Astrocyte of the spinal cord (primary cell): ENCODE results near the gene FAR2.

ENCODE experiments used
- DNase-seq: peaks from one replicate; pipeline ENCODE4 v3.0.0; 2011; ENCODE audit warnings: low read depth, low spot score
- H3K4me3 ChIP-seq: 2 replicates; pipeline ENCODE4 v1.5.1; 2011; ENCODE audit warnings: low read depth, mild to moderate bottlenecking, low read length, moderate library complexity
- CTCF ChIP-seq: IDR thresholded peaks from 2 replicates; pipeline ENCODE4 v1.5.1; 2012; ENCODE audit warnings: low read depth, mild to moderate bottlenecking, low read length, inconsistent platforms
- in situ Hi-C: cut with HindIII; loops from 2 replicates; pipeline ENCODE4 v1.10.0; 2017; ENCODE audit warnings: low sequenced_read_pairs

Gene FAR2

GRCh38 chr12:29148911-29149690 is at the start of gene FAR2:
Gene FAR2, plus strand, starts transcription at chr12:29149278. Its CDS starts 121,172 bp downstream, at chr12:29270450.
- no peak for TF ChIP-seq CTCF
- in situ Hi-C loops, result no loop called here
- peak within 1 kb of the TSS; percentile 72 for H3K4me3 ChIP-seq
- peak; percentile 52 for DNase-seq

DNA sequence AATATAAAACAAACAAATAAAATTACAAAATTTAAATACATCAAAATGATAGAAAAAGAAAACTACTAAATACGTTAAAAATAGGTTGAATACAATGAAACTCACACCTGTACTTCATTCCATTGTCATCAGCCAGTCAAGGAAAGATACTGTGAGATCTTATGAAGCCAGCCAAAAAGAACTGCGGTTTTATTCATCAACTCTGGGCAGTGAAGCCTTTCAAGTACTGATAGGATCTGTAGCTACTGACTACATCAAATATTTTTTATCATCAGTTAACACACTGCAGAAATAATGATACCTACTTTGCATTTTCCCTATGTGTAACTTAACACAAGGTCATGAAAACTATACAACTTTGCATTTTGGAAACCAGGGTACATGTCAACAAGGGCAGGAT is 46.3 kb upstream of the FAR2 start:
- TF ChIP-seq CTCF, result no peak
- in situ Hi-C loops, result no loop called here
- no peak overlapping the region for H3K4me3 ChIP-seq
- DNase-seq, result no peak

- no peak for TF ChIP-seq CTCF
- in situ Hi-C loops, result no loop called here
- DNase-seq, result no peak
- no peak overlapping the region for H3K4me3 ChIP-seq
Measured at GRCh38 chr12:29103539-29103974, 45.5 kb upstream of the FAR2 start.

GRCh38 chr12:29104516-29104915 is 44.6 kb upstream of the FAR2 start:
- DNase-seq, result no peak
- H3K4me3 ChIP-seq, result no peak overlapping the region
- TF ChIP-seq CTCF, result no peak
- in situ Hi-C loops, result no loop called here

DNA sequence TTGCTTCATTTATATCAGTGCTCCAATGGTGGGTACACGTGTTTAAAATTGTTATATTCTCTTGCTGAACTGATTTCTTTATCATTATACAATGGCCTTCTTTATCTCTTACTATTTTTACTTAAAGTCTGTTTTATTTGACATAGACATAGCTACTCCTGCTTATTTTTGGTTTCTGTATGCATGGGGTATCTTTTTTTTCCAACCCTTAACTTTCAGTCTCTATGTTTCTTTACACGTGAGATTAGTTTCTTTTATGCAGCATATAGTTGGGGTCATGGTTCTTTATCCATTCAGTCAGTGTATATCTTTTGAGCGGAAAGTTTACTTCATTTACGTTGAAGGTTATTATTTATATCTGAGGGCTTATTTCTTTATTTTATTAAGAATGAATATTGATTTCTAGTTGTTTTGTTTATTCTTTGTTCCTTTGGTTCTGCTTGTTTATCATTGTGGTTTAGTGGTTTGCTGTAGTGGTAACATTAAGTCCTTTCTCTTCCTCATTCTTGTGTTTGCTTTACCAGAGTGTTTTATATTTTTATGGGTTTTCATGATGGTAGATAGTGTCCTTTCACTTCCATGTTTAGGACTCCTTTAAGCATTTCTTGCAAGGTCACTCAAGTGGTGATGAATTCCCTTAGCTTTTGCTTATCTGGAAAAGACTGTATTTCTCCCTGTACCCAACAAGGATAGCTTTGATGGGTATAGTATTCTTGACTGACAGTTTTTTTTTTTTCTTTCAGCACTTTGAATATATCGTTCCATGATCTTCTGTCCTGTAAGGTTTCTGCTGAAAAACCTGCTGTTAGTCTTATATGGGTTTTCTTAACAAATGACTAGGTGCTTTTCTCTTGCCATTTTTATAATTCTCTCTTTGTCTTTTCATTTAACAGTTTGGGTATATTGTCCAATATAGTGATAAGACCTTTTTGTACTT is 38.3 kb upstream of the FAR2 start:
- in situ Hi-C loops, result no loop called here
- H3K4me3 ChIP-seq, result no peak overlapping the region
- no peak for TF ChIP-seq CTCF
- no peak for DNase-seq

DNA sequence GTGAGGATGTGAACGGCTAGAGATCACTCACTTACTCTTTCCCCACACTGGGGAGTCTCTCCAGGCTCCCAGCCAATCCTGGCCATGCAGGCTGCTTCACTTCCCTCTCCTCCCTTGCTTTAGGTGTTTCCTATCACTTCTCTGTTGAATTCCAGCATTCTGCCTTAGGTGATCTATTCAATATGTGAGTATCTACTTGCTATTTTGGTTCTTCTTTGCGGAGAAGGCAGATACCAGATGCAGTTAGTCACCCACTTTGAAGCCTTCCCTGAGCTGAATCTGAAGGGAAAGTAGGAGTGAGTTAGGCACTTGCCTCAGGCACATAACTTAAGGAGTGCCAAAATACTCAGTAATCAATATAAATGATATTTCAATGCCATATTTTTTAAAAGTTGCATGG is 36.0 kb upstream of the FAR2 start:
- H3K4me3 ChIP-seq, result no peak overlapping the region
- TF ChIP-seq CTCF, result no peak
- in situ Hi-C loops, result no loop called here
- no peak for DNase-seq
